WTC11 (cell line): Measurements from ENCODE around the gene ZNF521. TPM values are rescaled to one million over a fixed set of nuclear protein-coding genes. Genes with fewer than 3 reads are reported as not detected.

Experiments used
- ATAC-seq: fragments of 200-7000 bp; cut with Tn5 transposase; 2 replicates; pipeline ENCODE4 v1.10.0; 2021; ENCODE audit warnings: mild to moderate bottlenecking, moderate library complexity
- CTCF ChIA-PET: fragments of 300-600 bp; sonication (Branson Sonifier 250); formaldehyde crosslinking; loops from one replicate; lab custom pipeline; 2021; ENCODE audit warnings: antibody characterized with exemption; lab: Charles Lee
- POLR2A ChIA-PET: fragments of 350-600 bp; sonication (Branson Sonifier 250); formaldehyde crosslinking; loops from one replicate; lab custom pipeline; 2021; ENCODE audit warnings: antibody characterized with exemption; lab: Charles Lee
- DNase-seq: peaks from one replicate; pipeline ENCODE4 v3.0.0; 2021; ENCODE audit warnings: low spot score
- H3K27ac Mint-ChIP-seq: 2 replicates; pipeline ENCODE4 v1.8.0; 2021; ENCODE audit warnings: mixed read lengths
- H3K27me3 Mint-ChIP-seq: 2 replicates; pipeline ENCODE4 v1.8.0; 2021; ENCODE audit warnings: low read depth, mild to moderate bottlenecking, moderate library complexity, mixed read lengths
- H3K36me3 Mint-ChIP-seq: 2 replicates; pipeline ENCODE4 v1.8.0; 2021; ENCODE audit warnings: mixed read lengths
- H3K4me1 Mint-ChIP-seq: 2 replicates; pipeline ENCODE4 v1.8.0; 2022; ENCODE audit warnings: mixed read lengths
- H3K4me3 Mint-ChIP-seq: 2 replicates; pipeline ENCODE4 v1.8.0; 2021; ENCODE audit warnings: mild to moderate bottlenecking, moderate library complexity, mixed read lengths
- H3K9me3 Mint-ChIP-seq: 2 replicates; pipeline ENCODE4 v1.8.0; 2021; ENCODE audit warnings: mixed read lengths
- HMGA2 ChIP-seq: fragments of 250-450 bp; sonication (Bioruptor Pico); IDR thresholded peaks from 2 replicates; pipeline ENCODE4 v1.4.0; 2021; ENCODE audit warnings: mild to moderate bottlenecking, moderate library complexity
- JUN ChIP-seq: sonication (generic); formaldehyde crosslinking; IDR thresholded peaks from 2 replicates; pipeline ENCODE4 v1.8.0; 2023; ENCODE audit warnings: mild to moderate bottlenecking, missing genetic modification reagents
- KAT7 ChIP-seq: sonication (generic); formaldehyde crosslinking; IDR thresholded peaks from 2 replicates; pipeline ENCODE4 v1.8.1; 2023; ENCODE audit warnings: missing genetic modification reagents, mild to moderate bottlenecking, borderline replicate concordance
- NFE2L1 ChIP-seq: sonication (generic); formaldehyde crosslinking; IDR thresholded peaks from 2 replicates; pipeline ENCODE4 v1.8.1; 2023; ENCODE audit warnings: missing genetic modification reagents
- SMAD4 ChIP-seq: sonication (generic); formaldehyde crosslinking; IDR thresholded peaks from 2 replicates; pipeline ENCODE4 v1.8.0; 2022; ENCODE audit warnings: mild to moderate bottlenecking, missing genetic modification reagents
- SOX15 ChIP-seq: fragments of 250-450 bp; sonication (Bioruptor Pico); IDR thresholded peaks from 2 replicates; pipeline ENCODE4 v1.9.0; 2021; ENCODE audit warnings: mild to moderate bottlenecking
- SP1 ChIP-seq: sonication (generic); formaldehyde crosslinking; conservative IDR thresholded peaks from 2 replicates; pipeline ENCODE4 v1.8.1; 2022; ENCODE audit warnings: missing genetic modification reagents
- TEAD4 ChIP-seq: sonication (generic); formaldehyde crosslinking; IDR thresholded peaks from 2 replicates; pipeline ENCODE4 v1.8.0; 2022; ENCODE audit warnings: mild to moderate bottlenecking, missing genetic modification reagents
- ZNF232 ChIP-seq: sonication (generic); formaldehyde crosslinking; IDR thresholded peaks from 2 replicates; pipeline ENCODE4 v1.8.0; 2022; ENCODE audit warnings: mild to moderate bottlenecking, missing genetic modification reagents
- total RNA-seq: library from RNA; stranded (reverse); gene quantifications from 3 replicates; pipeline ENCODE4 v1.2.3, GENCODE V29; 2021
- TF ChIP-seq, protein P1 (sequence below): fragments of 250-450 bp; sonication (Bioruptor Pico); IDR thresholded peaks from 2 replicates; pipeline ENCODE4 v1.9.0; 2021; ENCODE audit warnings: mild to moderate bottlenecking, borderline replicate concordance
- TF ChIP-seq, protein P2 (sequence below): sonication (generic); formaldehyde crosslinking; IDR thresholded peaks from 2 replicates; pipeline ENCODE4 v1.8.1; 2022; ENCODE audit warnings: mild to moderate bottlenecking, moderate library complexity, missing genetic modification reagents
- TF ChIP-seq, protein P3 (sequence below): sonication (generic); formaldehyde crosslinking; IDR thresholded peaks from 2 replicates; pipeline ENCODE4 v1.8.1; 2023; ENCODE audit warnings: mild to moderate bottlenecking, missing genetic modification reagents, moderate library complexity
- TF ChIP-seq, protein P4 (sequence below): sonication (generic); formaldehyde crosslinking; IDR thresholded peaks from 2 replicates; pipeline ENCODE4 v1.8.1; 2023; ENCODE audit warnings: mild to moderate bottlenecking, missing genetic modification reagents
- TF ChIP-seq, protein P5 (sequence below): fragments of 250-450 bp; sonication (Bioruptor Pico); IDR thresholded peaks from 2 replicates; pipeline ENCODE4 v2.1.2; 2022; ENCODE audit warnings: mild to moderate bottlenecking, moderate library complexity
- TF ChIP-seq, protein P6 (sequence below): sonication (generic); formaldehyde crosslinking; IDR thresholded peaks from 2 replicates; pipeline ENCODE4 v1.8.1; 2022; ENCODE audit warnings: low read depth, mild to moderate bottlenecking, moderate library complexity, missing genetic modification reagents, borderline replicate concordance
- TF ChIP-seq, protein P7 (sequence below): fragments of 250-450 bp; sonication (Bioruptor Pico); conservative IDR thresholded peaks from 2 replicates; pipeline ENCODE4 v1.9.0; 2021; ENCODE audit warnings: mild to moderate bottlenecking

Gene ZNF521
- total RNA-seq, 1 experiment from 2014 or later: 15.3 TPM

DNA sequence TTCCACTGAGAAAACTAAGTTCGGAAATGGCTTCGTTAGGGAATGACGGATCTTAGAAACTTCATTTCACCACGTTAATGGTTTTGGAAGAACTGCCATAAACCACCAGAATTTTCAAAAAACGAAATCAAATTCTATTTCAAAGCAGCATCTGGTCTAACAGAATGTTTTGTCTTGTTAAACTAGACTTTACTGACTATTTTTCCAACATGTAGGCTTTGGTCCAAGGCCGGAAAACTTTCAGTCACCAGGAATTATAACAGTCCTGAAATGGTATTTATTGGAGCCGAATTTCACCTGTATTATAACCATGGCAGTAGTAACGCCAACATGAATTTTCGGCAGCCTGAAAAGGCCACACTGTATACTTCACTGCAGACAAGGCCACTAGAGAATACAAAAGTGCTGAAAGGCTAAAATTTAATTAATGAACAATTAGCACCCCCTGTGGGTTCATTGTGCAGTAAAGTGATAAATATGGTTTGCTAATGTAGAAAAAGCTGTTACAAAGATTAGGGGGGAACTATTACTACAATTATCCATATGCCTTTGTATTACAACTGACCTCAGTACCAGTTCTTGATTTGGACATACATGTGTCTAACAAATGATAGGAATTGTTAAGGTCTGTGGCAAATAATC, 116.4 kb downstream of the ZNF521 start (continued):
- TF ChIP-seq SOX15 (no peak), JUN (CRISPR knock-in tag) (no peak)
- TF ChIP-seq, protein P1, sequence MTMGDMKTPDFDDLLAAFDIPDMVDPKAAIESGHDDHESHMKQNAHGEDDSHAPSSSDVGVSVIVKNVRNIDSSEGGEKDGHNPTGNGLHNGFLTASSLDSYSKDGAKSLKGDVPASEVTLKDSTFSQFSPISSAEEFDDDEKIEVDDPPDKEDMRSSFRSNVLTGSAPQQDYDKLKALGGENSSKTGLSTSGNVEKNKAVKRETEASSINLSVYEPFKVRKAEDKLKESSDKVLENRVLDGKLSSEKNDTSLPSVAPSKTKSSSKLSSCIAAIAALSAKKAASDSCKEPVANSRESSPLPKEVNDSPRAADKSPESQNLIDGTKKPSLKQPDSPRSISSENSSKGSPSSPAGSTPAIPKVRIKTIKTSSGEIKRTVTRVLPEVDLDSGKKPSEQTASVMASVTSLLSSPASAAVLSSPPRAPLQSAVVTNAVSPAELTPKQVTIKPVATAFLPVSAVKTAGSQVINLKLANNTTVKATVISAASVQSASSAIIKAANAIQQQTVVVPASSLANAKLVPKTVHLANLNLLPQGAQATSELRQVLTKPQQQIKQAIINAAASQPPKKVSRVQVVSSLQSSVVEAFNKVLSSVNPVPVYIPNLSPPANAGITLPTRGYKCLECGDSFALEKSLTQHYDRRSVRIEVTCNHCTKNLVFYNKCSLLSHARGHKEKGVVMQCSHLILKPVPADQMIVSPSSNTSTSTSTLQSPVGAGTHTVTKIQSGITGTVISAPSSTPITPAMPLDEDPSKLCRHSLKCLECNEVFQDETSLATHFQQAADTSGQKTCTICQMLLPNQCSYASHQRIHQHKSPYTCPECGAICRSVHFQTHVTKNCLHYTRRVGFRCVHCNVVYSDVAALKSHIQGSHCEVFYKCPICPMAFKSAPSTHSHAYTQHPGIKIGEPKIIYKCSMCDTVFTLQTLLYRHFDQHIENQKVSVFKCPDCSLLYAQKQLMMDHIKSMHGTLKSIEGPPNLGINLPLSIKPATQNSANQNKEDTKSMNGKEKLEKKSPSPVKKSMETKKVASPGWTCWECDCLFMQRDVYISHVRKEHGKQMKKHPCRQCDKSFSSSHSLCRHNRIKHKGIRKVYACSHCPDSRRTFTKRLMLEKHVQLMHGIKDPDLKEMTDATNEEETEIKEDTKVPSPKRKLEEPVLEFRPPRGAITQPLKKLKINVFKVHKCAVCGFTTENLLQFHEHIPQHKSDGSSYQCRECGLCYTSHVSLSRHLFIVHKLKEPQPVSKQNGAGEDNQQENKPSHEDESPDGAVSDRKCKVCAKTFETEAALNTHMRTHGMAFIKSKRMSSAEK (CRISPR knock-in tag): no peak
- TF ChIP-seq, all 79 proteins: peak for 0

DNA sequence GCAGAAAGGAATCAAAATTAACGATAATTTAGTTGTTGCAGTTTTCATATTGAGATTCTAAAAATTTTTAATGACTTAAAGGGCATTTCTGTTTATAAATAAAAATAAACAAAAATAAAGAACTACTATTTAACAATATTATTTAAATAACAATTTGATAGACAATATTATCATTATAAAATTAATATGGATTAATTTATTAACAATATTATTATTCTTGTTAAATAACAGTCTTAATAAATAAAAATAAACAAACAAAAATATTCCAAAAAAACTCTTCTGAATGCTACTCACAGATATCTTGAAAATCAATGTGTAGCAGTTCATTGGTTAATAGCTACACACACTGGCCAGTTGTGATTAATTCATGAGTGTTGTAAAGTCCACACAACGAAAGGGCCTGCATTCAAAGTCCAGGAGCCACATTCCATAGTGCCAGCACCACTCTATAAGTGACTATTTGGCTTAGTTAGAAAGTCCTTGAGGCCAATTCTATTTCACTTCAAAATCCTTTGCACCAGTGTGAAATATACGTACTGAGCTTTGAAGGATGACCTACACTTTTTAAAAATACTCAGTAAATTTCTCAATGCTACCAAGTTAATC, 117.1 kb downstream of the ZNF521 start:
- ATAC-seq: no peak
- DNase-seq: no peak
- no peaks in the 10 kb centered on the region for H3K36me3 Mint-ChIP-seq
- H3K9me3 Mint-ChIP-seq: no peaks in the 10 kb centered on the region
- H3K4me3 Mint-ChIP-seq: no peak overlapping the region
- no peaks in the 10 kb centered on the region for H3K27me3 Mint-ChIP-seq
- CTCF ChIA-PET: interaction anchor here (0.6 kb wide), 1 partner anchor 175 kb away, joined by 3 read pairs; no protein-coding TSS in a partner anchor
- TF ChIP-seq, protein P2, sequence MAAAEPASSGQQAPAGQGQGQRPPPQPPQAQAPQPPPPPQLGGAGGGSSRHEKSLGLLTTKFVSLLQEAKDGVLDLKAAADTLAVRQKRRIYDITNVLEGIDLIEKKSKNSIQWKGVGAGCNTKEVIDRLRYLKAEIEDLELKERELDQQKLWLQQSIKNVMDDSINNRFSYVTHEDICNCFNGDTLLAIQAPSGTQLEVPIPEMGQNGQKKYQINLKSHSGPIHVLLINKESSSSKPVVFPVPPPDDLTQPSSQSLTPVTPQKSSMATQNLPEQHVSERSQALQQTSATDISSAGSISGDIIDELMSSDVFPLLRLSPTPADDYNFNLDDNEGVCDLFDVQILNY: no peak
- TF ChIP-seq TEAD4 (CRISPR knock-in tag) (no peak), HMGA2 (CRISPR knock-in tag) (peak; percentile 97)
- TF ChIP-seq, protein P3, sequence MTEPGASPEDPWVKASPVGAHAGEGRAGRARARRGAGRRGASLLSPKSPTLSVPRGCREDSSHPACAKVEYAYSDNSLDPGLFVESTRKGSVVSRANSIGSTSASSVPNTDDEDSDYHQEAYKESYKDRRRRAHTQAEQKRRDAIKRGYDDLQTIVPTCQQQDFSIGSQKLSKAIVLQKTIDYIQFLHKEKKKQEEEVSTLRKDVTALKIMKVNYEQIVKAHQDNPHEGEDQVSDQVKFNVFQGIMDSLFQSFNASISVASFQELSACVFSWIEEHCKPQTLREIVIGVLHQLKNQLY: no peak
- TF ChIP-seq, protein P4, sequence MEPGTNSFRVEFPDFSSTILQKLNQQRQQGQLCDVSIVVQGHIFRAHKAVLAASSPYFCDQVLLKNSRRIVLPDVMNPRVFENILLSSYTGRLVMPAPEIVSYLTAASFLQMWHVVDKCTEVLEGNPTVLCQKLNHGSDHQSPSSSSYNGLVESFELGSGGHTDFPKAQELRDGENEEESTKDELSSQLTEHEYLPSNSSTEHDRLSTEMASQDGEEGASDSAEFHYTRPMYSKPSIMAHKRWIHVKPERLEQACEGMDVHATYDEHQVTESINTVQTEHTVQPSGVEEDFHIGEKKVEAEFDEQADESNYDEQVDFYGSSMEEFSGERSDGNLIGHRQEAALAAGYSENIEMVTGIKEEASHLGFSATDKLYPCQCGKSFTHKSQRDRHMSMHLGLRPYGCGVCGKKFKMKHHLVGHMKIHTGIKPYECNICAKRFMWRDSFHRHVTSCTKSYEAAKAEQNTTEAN: no peak
- TF ChIP-seq, protein P5, sequence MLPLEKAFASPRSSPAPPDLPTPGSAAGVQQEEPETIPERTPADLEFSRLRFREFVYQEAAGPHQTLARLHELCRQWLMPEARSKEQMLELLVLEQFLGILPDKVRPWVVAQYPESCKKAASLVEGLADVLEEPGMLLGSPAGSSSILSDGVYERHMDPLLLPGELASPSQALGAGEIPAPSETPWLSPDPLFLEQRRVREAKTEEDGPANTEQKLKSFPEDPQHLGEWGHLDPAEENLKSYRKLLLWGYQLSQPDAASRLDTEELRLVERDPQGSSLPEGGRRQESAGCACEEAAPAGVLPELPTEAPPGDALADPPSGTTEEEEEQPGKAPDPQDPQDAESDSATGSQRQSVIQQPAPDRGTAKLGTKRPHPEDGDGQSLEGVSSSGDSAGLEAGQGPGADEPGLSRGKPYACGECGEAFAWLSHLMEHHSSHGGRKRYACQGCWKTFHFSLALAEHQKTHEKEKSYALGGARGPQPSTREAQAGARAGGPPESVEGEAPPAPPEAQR (CRISPR knock-in tag): no peak
- POLR2A ChIA-PET: no interaction called here
- no peak overlapping the region for H3K27ac Mint-ChIP-seq
- peaks cover 15% of the 10 kb centered on the region for H3K4me1 Mint-ChIP-seq

DNA sequence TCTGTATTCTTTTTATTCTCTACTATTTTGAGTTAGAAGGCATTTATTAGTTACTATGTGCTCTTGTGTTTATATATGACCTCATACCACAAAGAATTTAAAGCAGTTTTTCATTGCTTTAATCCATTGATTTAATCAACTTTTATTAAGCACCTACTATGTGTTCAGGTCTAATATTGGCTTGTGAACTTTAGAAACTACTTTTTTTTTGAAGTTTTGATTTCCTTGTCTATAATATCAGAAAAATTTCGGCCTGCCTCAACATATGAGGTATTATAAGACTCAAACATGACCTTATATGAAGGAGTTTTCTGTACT, 117.7 kb downstream of the ZNF521 start:
- CTCF ChIA-PET: no interaction called here
- POLR2A ChIA-PET: no interaction called here
- no peak overlapping the region for H3K27ac Mint-ChIP-seq
- TF ChIP-seq, protein P6, sequence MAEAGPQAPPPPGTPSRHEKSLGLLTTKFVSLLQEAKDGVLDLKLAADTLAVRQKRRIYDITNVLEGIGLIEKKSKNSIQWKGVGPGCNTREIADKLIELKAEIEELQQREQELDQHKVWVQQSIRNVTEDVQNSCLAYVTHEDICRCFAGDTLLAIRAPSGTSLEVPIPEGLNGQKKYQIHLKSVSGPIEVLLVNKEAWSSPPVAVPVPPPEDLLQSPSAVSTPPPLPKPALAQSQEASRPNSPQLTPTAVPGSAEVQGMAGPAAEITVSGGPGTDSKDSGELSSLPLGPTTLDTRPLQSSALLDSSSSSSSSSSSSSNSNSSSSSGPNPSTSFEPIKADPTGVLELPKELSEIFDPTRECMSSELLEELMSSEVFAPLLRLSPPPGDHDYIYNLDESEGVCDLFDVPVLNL (CRISPR knock-in tag): no peak
- no peak for TF ChIP-seq SP1
- no peak for TF ChIP-seq SMAD4 (CRISPR knock-in tag)
- TF ChIP-seq, protein P7, sequence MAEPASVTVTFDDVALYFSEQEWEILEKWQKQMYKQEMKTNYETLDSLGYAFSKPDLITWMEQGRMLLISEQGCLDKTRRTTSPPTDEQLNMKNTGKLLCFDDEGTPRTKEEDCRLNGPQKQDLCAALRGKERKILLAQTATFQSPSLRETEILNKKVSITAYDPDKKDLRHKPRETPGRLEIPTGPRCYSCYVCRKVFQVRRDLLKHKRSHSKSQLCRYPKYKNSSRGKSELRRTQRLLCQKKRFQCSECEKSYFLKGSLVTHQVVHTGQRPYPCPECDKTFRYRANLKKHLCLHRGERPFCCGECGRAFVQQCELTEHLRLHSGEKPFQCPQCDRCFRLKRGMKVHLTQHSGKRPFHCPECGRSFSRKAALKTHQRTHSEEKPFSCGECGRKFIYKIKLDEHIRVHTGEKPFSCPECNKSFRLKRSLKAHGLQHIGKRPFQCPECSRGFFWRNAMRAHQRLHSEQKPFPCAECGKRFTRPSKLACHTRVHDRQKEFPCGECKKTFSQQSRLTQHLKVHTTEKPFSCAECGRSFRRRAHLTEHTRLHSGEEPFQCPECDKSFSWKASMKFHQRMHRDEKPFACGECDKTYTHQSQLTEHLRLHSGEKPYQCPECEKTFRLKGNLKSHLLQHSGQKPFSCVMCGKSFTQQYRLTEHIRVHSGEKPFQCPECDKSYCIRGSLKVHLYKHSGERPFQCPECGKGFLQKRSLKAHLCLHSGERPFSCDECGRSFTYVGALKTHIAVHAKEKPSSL (CRISPR knock-in tag): no peak
- no peak for TF ChIP-seq NFE2L1 (CRISPR knock-in tag)
- TF ChIP-seq ZNF232 (CRISPR knock-in tag): no peak
- TF ChIP-seq KAT7 (CRISPR knock-in tag): no peak
- ATAC-seq: no peak
- H3K4me3 Mint-ChIP-seq: no peak overlapping the region
- no peak for DNase-seq
- H3K36me3 Mint-ChIP-seq: no peaks in the 10 kb centered on the region
- H3K4me1 Mint-ChIP-seq: peaks cover 16% of the 10 kb centered on the region
- H3K9me3 Mint-ChIP-seq: no peaks in the 10 kb centered on the region
- H3K27me3 Mint-ChIP-seq: no peaks in the 10 kb centered on the region
